Keratinocyte (primary cell): ENCODE measurements around the gene PGLYRP4. TPM values are rescaled to one million over a fixed set of nuclear protein-coding genes. Genes with fewer than 3 reads are reported as not detected.

Source experiments
- DNase-seq: peaks from one replicate; pipeline ENCODE4 v3.0.0-alpha.2; 2011; ENCODE audit warnings: low read depth, missing footprints, low spot score
- FAIRE-seq: peaks from 2 replicates; lab custom pipeline; 2011; peaks lifted over from hg19 to GRCh38; lab: Jason Lieb, UNC
- H2AFZ ChIP-seq: 2 replicates; pipeline ENCODE4 v1.6.0; 2012; ENCODE audit warnings: low read length, control low read depth, inconsistent platforms; ENCODE audit not compliant: control insufficient read depth
- H3K27ac ChIP-seq: 2 replicates; pipeline ENCODE4 v1.5.1; 2011; ENCODE audit warnings: low read length; ENCODE audit not compliant: control insufficient read depth, insufficient read depth
- H3K27me3 ChIP-seq: 3 replicates; pipeline ENCODE4 v1.6.0; 2011; ENCODE audit warnings: low read length; ENCODE audit not compliant: control insufficient read depth, insufficient read depth; ENCODE audit errors: extremely low read depth
- H3K36me3 ChIP-seq, 2 experiments: 2 replicates in 1 of 2; 3 replicates in 1 of 2; pipeline ENCODE4 v1.5.1; 2011; ENCODE audit warnings: low read length in 2 of 2, mild to moderate bottlenecking in 1 of 2; ENCODE audit not compliant: control insufficient read depth in 2 of 2, insufficient read depth in 2 of 2; ENCODE audit errors: extremely low read depth in 1 of 2
- H3K4me1 ChIP-seq: 3 replicates; pipeline ENCODE4 v1.5.1; 2011; ENCODE audit warnings: low read length; ENCODE audit not compliant: control insufficient read depth, insufficient read depth; ENCODE audit errors: extremely low read depth
- H3K4me2 ChIP-seq: 3 replicates; pipeline ENCODE4 v1.6.0; 2011; ENCODE audit warnings: low read depth, low read length; ENCODE audit not compliant: control insufficient read depth, insufficient read depth; ENCODE audit errors: extremely low read depth
- H3K4me3 ChIP-seq, 3 experiments: fragments of 200-600 bp in 1 of 3; sonication (generic) in 1 of 3; 2 replicates in 2 of 3; 3 replicates in 1 of 3; pipeline ENCODE4 v1.5.1; 2011 to 2016; ENCODE audit warnings: low read length in 3 of 3, mild to moderate bottlenecking in 3 of 3, control low read depth in 2 of 3, inconsistent platforms in 1 of 3, low read depth in 1 of 3, mixed read lengths in 1 of 3, mixed run types in 1 of 3, moderate library complexity in 1 of 3; ENCODE audit not compliant: control insufficient read depth in 2 of 3, insufficient read depth in 2 of 3; ENCODE audit errors: extremely low read depth in 1 of 3
- H3K79me2 ChIP-seq: 2 replicates; pipeline ENCODE4 v1.6.0; 2012; ENCODE audit warnings: low read length; ENCODE audit not compliant: control insufficient read depth, insufficient read depth
- H3K9ac ChIP-seq: 3 replicates; pipeline ENCODE4 v1.6.0; 2011; ENCODE audit warnings: low read length; ENCODE audit not compliant: control insufficient read depth, insufficient read depth; ENCODE audit errors: extremely low read depth
- H3K9me1 ChIP-seq: 3 replicates; pipeline ENCODE4 v1.6.0; 2011; ENCODE audit warnings: low read length; ENCODE audit not compliant: control insufficient read depth, insufficient read depth; ENCODE audit errors: extremely low read depth
- H3K9me3 ChIP-seq: 2 replicates; pipeline ENCODE4 v1.5.1; 2012; ENCODE audit warnings: low read depth, low read length; ENCODE audit not compliant: control insufficient read depth
- H4K20me1 ChIP-seq: 3 replicates; pipeline ENCODE4 v1.6.0; 2011; ENCODE audit warnings: low read length; ENCODE audit not compliant: control insufficient read depth, insufficient read depth; ENCODE audit errors: extremely low read depth
- EZH2 ChIP-seq: IDR thresholded peaks from one replicate; pipeline ENCODE4 v1.6.1; 2012; ENCODE audit warnings: inconsistent platforms, mild to moderate bottlenecking, low read length, moderate library complexity
- dilution Hi-C: fragments of 300-500 bp; cut with MboI; formaldehyde crosslinking; loops from one replicate; pipeline ENCODE4 v1.7.0; 2020; ENCODE audit warnings: low sequenced_read_pairs; ENCODE audit not compliant: extremely low pct_ligation_motif_present
- polyA plus RNA-seq, 5 experiments: library from polyadenylated mRNA; depleted of rRNA in 3 of 5; stranded (reverse) in 3 of 5; stranded (forward) in 1 of 5; unstranded in 1 of 5; fragments of >200 nt; gene quantifications; 1 replicate in 1 of 5; 2 replicates in 3 of 5; 3 replicates in 1 of 5; pipeline versions ENCODE4 v1.2.1 to v1.2.3, GENCODE V29; 2011 to 2012; ENCODE audit warnings: missing spikeins in 2 of 5, low read depth in 1 of 5, low replicate concordance in 1 of 5
- TF ChIP-seq, protein P1 (sequence below), 3 experiments: IDR thresholded peaks in 1 of 3; conservative IDR thresholded peaks in 1 of 3; optimal IDR thresholded peaks in 1 of 3; 2 replicates in 2 of 3; 3 replicates in 1 of 3; pipeline versions ENCODE3 to v1.5.1; 2011; ENCODE audit warnings: low read length in 3 of 3, mild to moderate bottlenecking in 3 of 3, moderate library complexity in 2 of 3, control low read depth in 1 of 3, inconsistent platforms in 1 of 3; ENCODE audit not compliant: insufficient read depth in 2 of 3; ENCODE audit errors: extremely low read depth in 1 of 3

PGLYRP4 gene
- polyA plus RNA-seq, 1 donor (not counting 4 experiments of a cell fraction or from before 2014, with no cell fraction given) = 3.8 TPM

DNA sequence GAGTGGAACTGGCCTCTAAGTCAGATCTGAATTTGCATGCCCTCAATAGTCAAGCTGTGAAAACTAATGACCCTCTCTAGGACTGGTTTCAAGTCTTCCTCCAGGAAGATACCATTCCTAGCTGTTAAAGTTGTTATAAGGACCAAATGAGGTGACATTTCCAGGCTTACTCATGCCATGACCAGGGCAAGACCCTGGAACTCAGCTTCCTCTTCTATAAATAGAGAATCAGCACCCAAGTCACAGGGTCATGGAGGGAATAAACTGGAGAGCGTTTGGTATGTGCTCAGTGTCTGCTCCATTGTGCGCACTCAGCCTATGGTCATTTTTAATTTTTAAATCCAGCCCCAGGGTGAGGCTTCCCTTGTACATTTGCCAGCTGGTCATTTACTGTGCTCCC lies 11.5 kb upstream of the PGLYRP4 start:
- Histone ChIP-seq H4K20me1 (no peaks in the 10 kb centered on the region), H3K4me3 (no peak overlapping the region), H2AFZ (no peak overlapping the region), H3K4me2 (no peak overlapping the region), H3K9me3 (no peaks in the 10 kb centered on the region), H3K9ac (no peak overlapping the region), H3K9me1 (no peaks in the 10 kb centered on the region), H3K36me3 (no peaks in the 10 kb centered on the region), H3K27ac (no peak overlapping the region), H3K79me2 (no peaks in the 10 kb centered on the region), H3K4me1 (peaks cover 29% of the 10 kb centered on the region), H3K27me3 (no peaks in the 10 kb centered on the region)
- no peak for TF ChIP-seq EZH2
- TF ChIP-seq, protein P1, sequence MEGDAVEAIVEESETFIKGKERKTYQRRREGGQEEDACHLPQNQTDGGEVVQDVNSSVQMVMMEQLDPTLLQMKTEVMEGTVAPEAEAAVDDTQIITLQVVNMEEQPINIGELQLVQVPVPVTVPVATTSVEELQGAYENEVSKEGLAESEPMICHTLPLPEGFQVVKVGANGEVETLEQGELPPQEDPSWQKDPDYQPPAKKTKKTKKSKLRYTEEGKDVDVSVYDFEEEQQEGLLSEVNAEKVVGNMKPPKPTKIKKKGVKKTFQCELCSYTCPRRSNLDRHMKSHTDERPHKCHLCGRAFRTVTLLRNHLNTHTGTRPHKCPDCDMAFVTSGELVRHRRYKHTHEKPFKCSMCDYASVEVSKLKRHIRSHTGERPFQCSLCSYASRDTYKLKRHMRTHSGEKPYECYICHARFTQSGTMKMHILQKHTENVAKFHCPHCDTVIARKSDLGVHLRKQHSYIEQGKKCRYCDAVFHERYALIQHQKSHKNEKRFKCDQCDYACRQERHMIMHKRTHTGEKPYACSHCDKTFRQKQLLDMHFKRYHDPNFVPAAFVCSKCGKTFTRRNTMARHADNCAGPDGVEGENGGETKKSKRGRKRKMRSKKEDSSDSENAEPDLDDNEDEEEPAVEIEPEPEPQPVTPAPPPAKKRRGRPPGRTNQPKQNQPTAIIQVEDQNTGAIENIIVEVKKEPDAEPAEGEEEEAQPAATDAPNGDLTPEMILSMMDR (optimal IDR thresholded peaks at IDR 0.05 in 1 of 3, IDR thresholded peaks at IDR 0.05 in 1 of 3, conservative IDR thresholded peaks at IDR 0.05 in 1 of 3; ENCODE audit: extremely low read depth in 1 of 3, insufficient read depth in 2 of 3, low read length in 3 of 3) = no peak
- FAIRE-seq (no peak), DNase-seq (no peak)
- dilution Hi-C loops = no loop called here

GRCh38 chr1:153359241-153359640 lies 10.6 kb upstream of the PGLYRP4 start:
- Histone ChIP-seq H4K20me1 (no peaks in the 10 kb centered on the region), H3K4me2 (no peak overlapping the region), H3K9ac (no peak overlapping the region), H3K27ac (no peak overlapping the region), H3K9me1 (no peaks in the 10 kb centered on the region), H3K4me1 (peaks cover 19% of the 10 kb centered on the region), H3K36me3 (no peaks in the 10 kb centered on the region), H3K4me3 (no peak overlapping the region), H3K27me3 (no peaks in the 10 kb centered on the region), H2AFZ (no peak overlapping the region), H3K9me3 (no peaks in the 10 kb centered on the region), H3K79me2 (no peaks in the 10 kb centered on the region)
- FAIRE-seq (no peak), DNase-seq (no peak)
- dilution Hi-C loops = loop anchor here (10.0 kb wide), 2 partner anchors 46 to 146 kb away; no protein-coding TSS in a partner anchor
- no peak for TF ChIP-seq EZH2
- TF ChIP-seq, protein P1 (optimal IDR thresholded peaks at IDR 0.05 in 1 of 3, IDR thresholded peaks at IDR 0.05 in 1 of 3, conservative IDR thresholded peaks at IDR 0.05 in 1 of 3; ENCODE audit: extremely low read depth in 1 of 3, insufficient read depth in 2 of 3, low read length in 3 of 3) = no peak
